GM23338 (cell line): ENCODE measurements around the gene VEPH1. TPM values are rescaled to one million over a fixed set of nuclear protein-coding genes. Genes with fewer than 3 reads are reported as not detected.

Experiments used
- ATAC-seq: fragments of 200-7000 bp; cut with Tn5 transposase; 3 replicates; pipeline ENCODE4 v1.9.1; 2020
- DNase-seq: peaks from one replicate; pipeline ENCODE4 v3.0.0-alpha.2; 2015; ENCODE audit warnings: low spot score
- H2AFZ ChIP-seq: fragments of 200-600 bp; sonication (generic); 2 replicates; pipeline ENCODE4 v1.8.0; 2016; ENCODE audit warnings: antibody characterized with exemption, mild to moderate bottlenecking, moderate library complexity
- H3F3A ChIP-seq: fragments of 200-600 bp; sonication (generic); replicated peaks from 2 replicates; pipeline ENCODE4 v1.8.0; 2017; ENCODE audit warnings: antibody characterized with exemption, mixed run types, low read depth
- H3K27ac ChIP-seq: fragments of 200-600 bp; sonication (generic); 2 replicates; pipeline ENCODE4 v1.6.1; 2016; ENCODE audit warnings: low read depth
- H3K27me3 ChIP-seq: fragments of 200-600 bp; sonication (generic); 2 replicates; pipeline ENCODE4 v1.8.0; 2016; ENCODE audit warnings: mild to moderate bottlenecking, mixed run types, moderate library complexity; ENCODE audit not compliant: insufficient read depth
- H3K36me3 ChIP-seq: fragments of 200-600 bp; sonication (generic); 2 replicates; pipeline ENCODE4 v1.8.0; 2016; ENCODE audit warnings: mild to moderate bottlenecking; ENCODE audit not compliant: insufficient read depth
- H3K4me1 ChIP-seq: fragments of 200-600 bp; sonication (generic); 2 replicates; pipeline ENCODE4 v1.8.0; 2016; ENCODE audit warnings: mild to moderate bottlenecking, moderate library complexity; ENCODE audit not compliant: insufficient read depth
- H3K4me2 ChIP-seq: fragments of 200-600 bp; sonication (generic); 2 replicates; pipeline ENCODE4 v1.7.1; 2017; ENCODE audit warnings: mixed run types
- H3K4me3 ChIP-seq: fragments of 200-600 bp; sonication (generic); 2 replicates; pipeline ENCODE4 v1.6.1; 2016; ENCODE audit warnings: mixed run types
- H3K79me2 ChIP-seq: fragments of 200-600 bp; sonication (generic); replicated peaks from 2 replicates; pipeline ENCODE4 v1.8.0; 2017; ENCODE audit warnings: mild to moderate bottlenecking; ENCODE audit not compliant: insufficient read depth
- H3K9me2 ChIP-seq: fragments of 200-600 bp; sonication (generic); 2 replicates; pipeline ENCODE4 v1.8.0; 2017; ENCODE audit not compliant: insufficient read depth
- H4K20me1 ChIP-seq: fragments of 200-600 bp; sonication (generic); replicated peaks from 2 replicates; pipeline ENCODE4 v1.8.0; 2017; ENCODE audit warnings: mild to moderate bottlenecking; ENCODE audit not compliant: insufficient read depth
- H3K27ac Mint-ChIP-seq: 2 replicates; pipeline ENCODE4 v1.8.0; 2020; ENCODE audit warnings: inconsistent platforms, mild to moderate bottlenecking, moderate library complexity, mixed read lengths
- H3K27me3 Mint-ChIP-seq: 3 replicates; pipeline ENCODE4 v1.8.0; 2022; ENCODE audit warnings: low read depth, mild to moderate bottlenecking, moderate library complexity, mixed read lengths, inconsistent platforms; ENCODE audit not compliant: insufficient read depth, poor library complexity
- H3K36me3 Mint-ChIP-seq: 3 replicates; pipeline ENCODE4 v1.8.0; 2021; ENCODE audit warnings: low read depth, mild to moderate bottlenecking, inconsistent platforms, moderate library complexity, mixed read lengths
- H3K4me1 Mint-ChIP-seq: 3 replicates; pipeline ENCODE4 v1.8.0; 2020; ENCODE audit warnings: mild to moderate bottlenecking, inconsistent platforms, mixed read lengths
- H3K4me3 Mint-ChIP-seq: 3 replicates; pipeline ENCODE4 v1.8.0; 2021; ENCODE audit warnings: moderate library complexity, mild to moderate bottlenecking, inconsistent platforms, mixed read lengths
- H3K9me3 Mint-ChIP-seq: 3 replicates; pipeline ENCODE4 v1.8.0; 2020; ENCODE audit warnings: moderate library complexity, mild to moderate bottlenecking, inconsistent platforms, mixed read lengths
- CREB1 ChIP-seq: fragments of 250-450 bp; sonication (Bioruptor Pico); IDR thresholded peaks from 2 replicates; pipeline ENCODE4 v1.5.0; 2020; ENCODE audit warnings: low read depth, mild to moderate bottlenecking, moderate library complexity
- EZH2 ChIP-seq: fragments of 200-600 bp; sonication (generic); IDR thresholded peaks from one replicate; pipeline ENCODE4 v1.8.0; 2017; ENCODE audit warnings: antibody characterized with exemption, mild to moderate bottlenecking, low read depth; ENCODE audit not compliant: unreplicated experiment
- EZH2phosphoT487 ChIP-seq: fragments of 200-600 bp; sonication (generic); IDR thresholded peaks from one replicate; pipeline ENCODE4 v1.8.1; 2018; ENCODE audit warnings: antibody characterized with exemption; ENCODE audit not compliant: unreplicated experiment
- JUNB ChIP-seq: IDR thresholded peaks from one replicate; pipeline ENCODE4 v1.6.1; 2016; ENCODE audit warnings: antibody characterized with exemption; ENCODE audit not compliant: unreplicated experiment
- POLR2AphosphoS5 ChIP-seq: IDR thresholded peaks from 2 replicates; pipeline ENCODE4 v1.6.1; 2016; ENCODE audit warnings: antibody characterized with exemption, low read depth
- STAT1 ChIP-seq: IDR thresholded peaks from one replicate; pipeline ENCODE4 v1.6.1; 2016; ENCODE audit warnings: antibody characterized with exemption; ENCODE audit not compliant: unreplicated experiment
- ZNF331 ChIP-seq: fragments of 250-450 bp; sonication (Bioruptor Pico); IDR thresholded peaks from 2 replicates; pipeline ENCODE4 v1.5.0; 2020; ENCODE audit warnings: low read depth, mild to moderate bottlenecking, moderate library complexity
- ZNF462 ChIP-seq: fragments of 250-450 bp; sonication (Bioruptor Pico); IDR thresholded peaks from 2 replicates; pipeline ENCODE4 v1.5.0; 2020; ENCODE audit warnings: mild to moderate bottlenecking, moderate library complexity
- polyA plus RNA-seq: library from polyadenylated mRNA; unstranded; fragments of >200 nt; fragmentation: Nextera tagmentation; extraction: Ambion mirVana; gene quantifications from 2 replicates; pipeline ENCODE4 v1.2.1, GENCODE V29; 2016
- total RNA-seq: library from RNA; depleted of rRNA; stranded (reverse); fragments of >200 nt; shearing (Covaris generic); gene quantifications from 2 replicates; pipeline ENCODE4 v1.2.3, GENCODE V29; 2014
- TF ChIP-seq, protein P1 (sequence below): IDR thresholded peaks from 2 replicates; pipeline ENCODE4 v1.6.1; 2016; ENCODE audit warnings: antibody characterized with exemption
- TF ChIP-seq, protein P2 (sequence below), 2 experiments: fragments of 200-600 bp in 1 of 2; sonication (generic) in 1 of 2; conservative IDR thresholded peaks; 2 replicates each; pipeline versions ENCODE4 v1.5.1 to v1.6.1; 2016 to 2017; ENCODE audit warnings: antibody characterized with exemption in 2 of 2, low read depth in 2 of 2, mild to moderate bottlenecking in 2 of 2, moderate library complexity in 1 of 2

Gene VEPH1
- total and polyA plus RNA-seq, 2 experiments from 2014 or later: 15.4 to 33.8 TPM

- no peak for TF ChIP-seq ZNF331 (CRISPR knock-in tag)
- TF ChIP-seq, protein P1, sequence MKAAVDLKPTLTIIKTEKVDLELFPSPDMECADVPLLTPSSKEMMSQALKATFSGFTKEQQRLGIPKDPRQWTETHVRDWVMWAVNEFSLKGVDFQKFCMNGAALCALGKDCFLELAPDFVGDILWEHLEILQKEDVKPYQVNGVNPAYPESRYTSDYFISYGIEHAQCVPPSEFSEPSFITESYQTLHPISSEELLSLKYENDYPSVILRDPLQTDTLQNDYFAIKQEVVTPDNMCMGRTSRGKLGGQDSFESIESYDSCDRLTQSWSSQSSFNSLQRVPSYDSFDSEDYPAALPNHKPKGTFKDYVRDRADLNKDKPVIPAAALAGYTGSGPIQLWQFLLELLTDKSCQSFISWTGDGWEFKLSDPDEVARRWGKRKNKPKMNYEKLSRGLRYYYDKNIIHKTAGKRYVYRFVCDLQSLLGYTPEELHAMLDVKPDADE: no peak
- no peak for TF ChIP-seq STAT1
These were observed 190.9 kb downstream of the VEPH1 start (continued) for GRCh38 chr3:157312376-157312745.

GRCh38 chr3:157311633-157312375 is 191.4 kb downstream of the VEPH1 start:
- Histone ChIP-seq H3K27ac (no peak overlapping the region), H3F3A (no peaks in the 10 kb centered on the region), H3K4me3 (no peak overlapping the region), H4K20me1 (no peaks in the 10 kb centered on the region), H3K4me1 (no peaks in the 10 kb centered on the region), H3K36me3 (no peaks in the 10 kb centered on the region), H3K4me2 (no peak overlapping the region), H3K27me3 (no peaks in the 10 kb centered on the region), H3K9me2 (no peaks in the 10 kb centered on the region), H2AFZ (no peak overlapping the region), H3K79me2 (no peaks in the 10 kb centered on the region)
- no peak overlapping the region for H3K4me3 Mint-ChIP-seq
- DNase-seq (no peak), ATAC-seq (no peak)
- H3K27ac Mint-ChIP-seq: no peak overlapping the region
- H3K27me3 Mint-ChIP-seq: no peaks in the 10 kb centered on the region
- H3K4me1 Mint-ChIP-seq: no peaks in the 10 kb centered on the region
- H3K36me3 Mint-ChIP-seq: no peaks in the 10 kb centered on the region
- 0 out of 3 replicates have a peak, but pooled peaks cover 2% of the 10 kb centered on the region for H3K9me3 Mint-ChIP-seq
- TF ChIP-seq, protein P2, sequence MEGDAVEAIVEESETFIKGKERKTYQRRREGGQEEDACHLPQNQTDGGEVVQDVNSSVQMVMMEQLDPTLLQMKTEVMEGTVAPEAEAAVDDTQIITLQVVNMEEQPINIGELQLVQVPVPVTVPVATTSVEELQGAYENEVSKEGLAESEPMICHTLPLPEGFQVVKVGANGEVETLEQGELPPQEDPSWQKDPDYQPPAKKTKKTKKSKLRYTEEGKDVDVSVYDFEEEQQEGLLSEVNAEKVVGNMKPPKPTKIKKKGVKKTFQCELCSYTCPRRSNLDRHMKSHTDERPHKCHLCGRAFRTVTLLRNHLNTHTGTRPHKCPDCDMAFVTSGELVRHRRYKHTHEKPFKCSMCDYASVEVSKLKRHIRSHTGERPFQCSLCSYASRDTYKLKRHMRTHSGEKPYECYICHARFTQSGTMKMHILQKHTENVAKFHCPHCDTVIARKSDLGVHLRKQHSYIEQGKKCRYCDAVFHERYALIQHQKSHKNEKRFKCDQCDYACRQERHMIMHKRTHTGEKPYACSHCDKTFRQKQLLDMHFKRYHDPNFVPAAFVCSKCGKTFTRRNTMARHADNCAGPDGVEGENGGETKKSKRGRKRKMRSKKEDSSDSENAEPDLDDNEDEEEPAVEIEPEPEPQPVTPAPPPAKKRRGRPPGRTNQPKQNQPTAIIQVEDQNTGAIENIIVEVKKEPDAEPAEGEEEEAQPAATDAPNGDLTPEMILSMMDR (conservative IDR thresholded peaks at IDR 0.05; ENCODE audit: low read depth in 2 of 2): no peak
- TF ChIP-seq ZNF331 (CRISPR knock-in tag) (no peak), EZH2phosphoT487 (no peak), CREB1 (CRISPR knock-in tag) (no peak), JUNB (no peak), EZH2 (no peak)

- Histone ChIP-seq H3K27ac (no peak overlapping the region), H4K20me1 (no peaks in the 10 kb centered on the region), H3F3A (no peaks in the 10 kb centered on the region), H3K36me3 (no peaks in the 10 kb centered on the region), H3K4me1 (no peaks in the 10 kb centered on the region), H3K79me2 (no peaks in the 10 kb centered on the region), H3K4me2 (no peak overlapping the region), H3K9me2 (no peaks in the 10 kb centered on the region), H3K4me3 (no peak overlapping the region), H2AFZ (peak overlapping the region; percentile 57; the same call in 1 of the 2 replicates), H3K27me3 (no peaks in the 10 kb centered on the region)
- Mint-ChIP-seq H3K27ac (no peak overlapping the region), H3K9me3 (0 out of 3 replicates have a peak, but pooled peaks cover 2% of the 10 kb centered on the region), H3K4me3 (no peak overlapping the region), H3K27me3 (no peaks in the 10 kb centered on the region), H3K36me3 (no peaks in the 10 kb centered on the region), H3K4me1 (peaks cover 4% of the 10 kb centered on the region; the same call in 2 of the 3 replicates)
- ATAC-seq (no peak), DNase-seq (peak; percentile 7)
- TF ChIP-seq ZNF331 (CRISPR knock-in tag) (no peak), POLR2AphosphoS5 (no peak), ZNF462 (CRISPR knock-in tag) (no peak)
These were observed 192.7 kb downstream of the VEPH1 start for GRCh38 chr3:157310329-157311052.
